Forelimb muscle (tissue), 1 donor: Measurements from ENCODE around the gene DIPK1A. TPM values are rescaled to one million over a fixed set of nuclear protein-coding genes. Genes with fewer than 3 reads are reported as not detected.
A peak's percentile ranks its signal among the peaks of the same experiment; 100 is the strongest.

Experiments used
- DNase-seq: peaks from one replicate; pipeline ENCODE4 v3.0.0-alpha.2; 2013; ENCODE audit warnings: low read depth
- polyA plus RNA-seq: library from polyadenylated mRNA; unstranded; fragments of 120-200 nt; gene quantifications from one replicate; pipeline ENCODE4 v1.2.1, GENCODE V29; 2013; ENCODE audit not compliant: insufficient read length

The DIPK1A gene
- polyA plus RNA-seq, result 10.7 TPM

DNA sequence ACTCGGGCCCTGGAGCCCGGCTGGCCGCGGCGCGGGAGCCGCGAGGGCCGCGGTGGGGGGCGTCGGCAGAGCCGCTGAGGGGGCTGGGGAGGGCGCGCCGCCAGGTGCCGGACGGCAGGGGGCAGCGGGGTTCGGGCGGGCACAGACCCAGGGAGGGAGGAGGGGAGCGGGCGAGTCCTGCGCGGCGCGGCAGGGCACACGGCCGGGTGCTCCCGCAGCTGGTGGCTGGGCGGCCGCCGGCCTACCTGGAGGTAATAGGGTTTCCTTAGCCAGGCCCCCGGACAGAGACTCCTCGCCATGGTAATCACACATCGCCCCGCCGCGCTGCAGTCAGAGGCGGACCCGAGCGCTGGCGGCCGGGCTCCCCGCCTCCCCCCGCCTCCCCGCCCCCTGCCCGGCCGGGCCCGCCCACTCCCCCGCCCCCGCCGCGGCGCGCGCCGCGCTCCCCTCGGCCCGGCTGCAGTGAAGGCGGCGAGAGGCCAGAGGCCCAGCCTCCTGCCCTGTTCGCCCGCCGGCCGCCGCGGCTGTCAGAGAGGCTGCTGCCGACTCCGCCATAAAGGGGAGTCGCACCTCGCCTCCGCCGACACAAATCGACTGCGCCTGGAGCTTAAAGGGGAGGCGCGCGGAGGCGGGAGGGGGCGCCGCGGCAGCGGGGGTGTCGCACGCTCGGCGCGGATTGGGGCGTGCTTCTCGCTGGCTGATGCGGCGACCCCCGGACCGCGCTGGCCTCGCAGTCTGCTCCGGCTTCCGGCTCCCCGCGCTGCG, at the start of gene DIPK1A:
DIPK1A (minus strand) TSS at position 332 of the 765 bp plus-strand sequence; CDS start at position 299, 33 bp downstream.
- DNase-seq, result peak; percentile 49

DNA sequence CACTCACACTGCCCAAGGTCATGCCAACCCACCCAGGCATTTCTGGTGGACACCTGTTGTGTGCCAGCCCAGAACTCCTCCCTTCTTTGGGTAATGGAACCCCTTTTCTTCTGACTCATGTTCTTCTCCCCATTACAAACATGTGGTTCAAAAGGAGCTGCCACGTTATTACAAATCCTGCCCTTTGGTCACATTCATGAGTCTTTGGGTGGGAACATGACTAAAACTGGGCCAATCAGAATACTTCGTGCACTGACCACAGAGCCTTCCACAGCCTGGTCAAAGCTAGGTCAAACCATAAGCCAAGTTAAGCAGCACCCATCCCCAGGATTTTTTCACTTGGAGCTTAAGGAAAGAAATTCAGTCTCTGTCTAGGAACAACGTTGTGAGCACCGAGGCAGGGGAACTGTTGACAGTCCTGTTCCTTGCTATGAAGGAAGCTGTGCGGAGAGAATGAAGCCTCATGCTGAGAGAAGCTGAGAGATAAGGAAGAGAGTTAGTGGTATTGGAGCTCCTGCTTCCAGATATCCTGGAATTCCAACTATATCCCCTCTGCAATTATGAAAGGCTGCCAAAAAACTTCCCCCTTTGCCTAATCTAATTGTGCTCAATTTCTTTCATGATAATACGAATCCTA, 46.8 kb upstream of the DIPK1A start:
- DNase-seq, result no peak

DNA sequence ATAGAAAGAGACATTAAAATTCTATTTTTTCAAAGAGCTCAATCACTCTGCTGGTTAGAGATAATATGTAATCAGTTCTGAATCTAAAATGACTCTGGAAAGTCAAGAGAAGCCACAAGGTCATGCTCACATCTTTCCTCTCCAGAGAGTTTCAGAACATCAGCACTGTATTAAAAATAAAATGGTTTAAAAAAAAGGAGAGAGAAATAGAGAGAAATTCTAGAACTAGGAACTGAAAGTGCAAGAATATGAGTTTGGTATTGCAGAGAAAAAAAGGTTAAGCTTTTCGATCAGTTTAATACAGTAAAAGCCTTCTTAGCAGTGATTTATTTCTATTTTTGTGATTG, 44.0 kb upstream of the DIPK1A start:
- no peak for DNase-seq

DNA sequence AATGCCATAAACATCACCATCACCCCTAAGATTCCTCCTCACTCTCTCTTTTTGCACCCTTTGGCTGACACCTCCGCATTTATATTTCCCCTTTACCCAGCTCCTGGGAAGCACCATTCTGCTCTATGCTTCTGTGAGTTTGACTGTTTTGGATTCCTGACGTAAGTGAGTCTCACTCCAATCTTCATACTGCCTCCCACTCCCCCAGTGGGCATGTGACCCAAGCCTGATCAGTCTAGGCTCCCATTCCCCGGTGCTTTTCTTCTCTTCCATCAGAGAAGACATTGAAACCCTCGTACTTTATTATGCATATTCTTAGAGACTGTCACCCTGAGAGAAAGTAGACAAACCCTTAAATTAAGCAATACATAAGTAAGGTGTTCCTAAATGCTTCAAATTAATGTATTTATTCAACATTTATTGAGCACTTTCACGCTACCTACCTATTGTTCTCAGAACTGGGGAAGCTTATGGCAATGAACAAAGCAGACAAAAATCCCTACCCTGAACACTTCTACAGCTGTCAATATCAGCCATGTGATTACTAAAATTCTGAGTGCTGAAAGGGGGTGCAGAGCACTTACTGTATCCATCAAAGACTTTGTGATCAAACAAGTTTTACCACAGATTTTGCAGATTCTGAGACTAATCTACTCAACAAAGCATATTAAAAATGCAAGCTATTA, 43.4 kb upstream of the DIPK1A start:
- no peak for DNase-seq

DNA sequence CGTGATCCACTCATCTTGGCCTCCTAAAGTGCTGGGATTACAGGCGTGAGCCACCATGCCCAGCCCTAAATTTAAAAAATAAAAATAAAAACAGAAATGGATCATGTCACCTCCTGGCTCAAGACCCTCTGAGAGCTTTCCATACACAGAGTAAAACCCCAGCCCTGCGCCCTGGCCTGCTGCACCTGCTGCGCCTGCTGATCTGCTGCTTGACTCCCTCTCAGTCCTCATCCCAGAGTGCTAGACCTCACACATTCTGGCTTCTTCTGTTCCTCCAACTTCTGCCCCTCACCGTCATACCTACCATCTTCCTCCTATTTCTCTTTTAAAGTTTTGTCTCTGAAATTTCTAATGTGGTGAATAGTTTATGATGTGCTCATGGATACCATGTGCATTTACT, 42.7 kb upstream of the DIPK1A start:
- DNase-seq, result no peak

DNA sequence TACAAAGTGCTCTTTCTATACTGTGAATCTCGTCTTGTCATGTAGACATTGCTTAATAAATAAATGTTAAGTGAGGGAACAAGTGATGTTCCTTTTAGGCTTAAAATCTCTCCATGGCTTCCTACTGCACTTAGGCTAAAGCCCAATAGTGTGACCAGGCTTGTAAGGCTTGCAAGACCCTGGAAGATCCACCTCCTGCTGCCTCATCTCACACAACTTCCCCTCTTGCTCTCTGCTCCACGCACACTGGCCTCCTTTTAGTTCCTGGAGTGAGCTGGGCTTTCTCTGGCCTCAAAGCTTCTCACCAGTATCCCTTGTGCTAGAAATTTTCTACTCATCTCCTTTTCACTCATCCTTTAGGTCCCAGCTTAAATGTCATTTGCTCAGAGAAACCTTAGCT, 41.5 kb upstream of the DIPK1A start:
- no peak for DNase-seq

DNA sequence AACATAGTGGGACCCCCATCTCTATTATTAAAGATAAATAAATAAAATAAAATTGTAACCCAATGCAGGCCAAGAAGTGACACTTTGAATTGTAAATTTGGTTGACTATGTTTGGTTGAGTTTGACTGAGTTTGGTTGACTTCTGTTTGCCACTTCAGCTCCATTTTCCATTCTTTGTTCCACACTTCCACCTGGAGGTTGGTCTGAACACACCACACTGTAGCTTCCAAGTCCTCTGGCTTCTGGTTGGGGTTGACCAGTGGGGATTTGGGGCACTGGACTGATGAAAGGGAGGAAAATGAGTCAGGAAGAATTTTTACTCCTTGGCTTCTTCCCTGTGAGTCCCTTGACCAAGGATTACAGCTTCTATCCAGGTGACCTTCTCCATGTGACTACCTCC, 40.6 kb upstream of the DIPK1A start:
- DNase-seq, result no peak

DNA sequence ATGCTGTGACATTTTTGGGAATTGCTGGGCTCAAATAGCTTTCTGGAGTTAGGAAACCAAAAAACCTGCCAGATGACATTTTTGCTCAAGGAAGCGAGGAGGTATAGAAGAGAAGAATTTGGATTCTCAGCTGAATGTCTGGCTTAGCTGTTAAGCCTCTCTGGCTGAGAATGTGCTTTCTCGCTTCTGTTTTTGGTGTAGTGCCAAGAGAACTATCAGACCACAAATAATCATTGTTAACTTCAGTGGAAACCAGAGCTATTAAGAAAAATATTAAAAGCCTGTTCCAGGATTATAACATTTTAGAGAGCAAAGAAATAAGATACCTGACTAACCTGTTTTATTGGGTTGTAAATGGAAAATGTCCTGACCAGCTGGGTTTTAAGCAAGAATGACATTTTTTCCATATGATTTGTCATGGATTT, 39.5 kb upstream of the DIPK1A start:
- DNase-seq, result no peak

DNA sequence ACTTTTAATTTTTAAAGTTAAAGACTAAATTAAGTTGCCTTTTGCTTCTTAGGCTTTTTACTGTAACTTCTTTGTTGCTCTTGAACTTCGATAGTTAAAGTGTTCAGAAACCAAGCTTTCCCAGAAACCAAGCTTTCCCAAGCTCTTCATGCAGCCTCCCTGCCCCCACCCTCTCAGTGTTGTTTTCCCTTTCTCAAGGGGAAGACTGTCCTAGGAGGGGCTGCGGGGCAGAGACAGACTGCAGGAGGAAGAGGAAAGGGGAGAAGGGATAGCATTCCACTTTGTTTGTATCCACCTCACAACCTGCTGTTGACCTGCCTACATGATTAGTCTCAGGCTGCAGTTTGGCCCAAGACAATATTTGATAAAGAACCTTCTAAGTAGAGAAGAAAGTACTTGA, 39.0 kb upstream of the DIPK1A start:
- no peak for DNase-seq

DNA sequence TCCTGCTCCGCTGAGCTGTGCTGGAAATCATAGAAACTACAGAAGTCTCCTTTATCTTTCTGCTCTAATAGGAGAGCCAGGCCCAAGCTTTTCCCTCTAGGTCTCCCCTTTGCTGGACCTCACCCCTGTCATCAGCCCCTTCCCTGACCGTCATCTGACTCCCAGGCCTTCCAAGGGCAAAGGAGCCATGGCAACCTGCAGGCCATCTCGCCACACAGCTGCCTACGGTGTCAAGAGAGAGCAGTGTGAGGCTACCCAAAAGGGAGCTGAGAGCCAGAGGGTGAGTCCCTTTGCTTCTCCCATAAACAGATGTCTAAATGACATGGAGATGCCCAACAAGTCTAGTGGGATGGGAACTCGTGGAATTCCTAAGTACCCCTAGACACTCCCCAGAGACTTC, 37.6 kb upstream of the DIPK1A start:
- no peak for DNase-seq

DNA sequence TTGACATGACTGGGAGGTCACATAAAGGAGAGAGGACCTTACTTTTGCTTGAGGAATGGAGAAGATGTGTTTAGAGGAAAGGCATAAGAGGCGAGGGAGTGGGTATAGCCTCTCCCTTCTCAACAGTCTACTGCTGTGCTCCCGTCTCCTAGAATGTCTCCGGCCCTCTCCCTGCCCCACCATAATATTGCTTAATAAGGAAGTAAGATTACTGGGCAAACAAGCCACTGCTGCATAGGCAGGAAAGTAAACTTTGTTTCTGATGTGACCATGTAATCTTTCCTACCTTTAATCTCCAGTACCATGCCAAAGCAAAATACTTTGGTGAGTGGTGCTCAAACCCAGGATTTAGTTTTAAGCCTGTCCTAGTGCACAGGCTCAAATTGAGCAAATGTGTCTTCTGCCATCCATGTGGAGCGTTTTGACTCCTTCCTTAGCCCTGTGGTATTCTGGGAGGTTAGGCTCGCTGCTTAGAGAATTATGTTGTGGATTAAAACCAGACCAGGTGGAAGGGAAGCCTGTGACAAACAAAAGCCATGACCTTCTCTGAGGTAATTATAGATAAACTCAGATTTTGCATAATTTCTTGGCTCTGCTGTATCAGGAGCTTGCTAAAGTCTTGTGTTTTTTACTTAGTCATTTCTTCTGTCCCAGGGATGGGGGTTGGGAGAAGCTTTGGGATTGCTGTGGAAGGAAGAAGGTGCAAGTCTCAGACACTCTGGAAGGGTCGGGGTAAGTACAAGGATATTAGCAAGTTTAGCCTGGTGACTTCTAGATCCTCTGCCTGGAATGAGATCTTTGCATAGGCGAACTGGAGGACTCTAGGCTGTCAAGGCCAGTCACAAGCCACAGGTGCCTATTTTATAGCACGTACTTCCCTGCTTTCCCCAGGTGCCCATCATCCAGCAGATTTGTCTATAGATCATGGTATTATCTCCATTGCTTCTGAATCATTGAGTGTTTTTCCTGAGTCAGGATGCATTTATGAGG, 34.5 kb upstream of the DIPK1A start:
- no peak for DNase-seq

DNA sequence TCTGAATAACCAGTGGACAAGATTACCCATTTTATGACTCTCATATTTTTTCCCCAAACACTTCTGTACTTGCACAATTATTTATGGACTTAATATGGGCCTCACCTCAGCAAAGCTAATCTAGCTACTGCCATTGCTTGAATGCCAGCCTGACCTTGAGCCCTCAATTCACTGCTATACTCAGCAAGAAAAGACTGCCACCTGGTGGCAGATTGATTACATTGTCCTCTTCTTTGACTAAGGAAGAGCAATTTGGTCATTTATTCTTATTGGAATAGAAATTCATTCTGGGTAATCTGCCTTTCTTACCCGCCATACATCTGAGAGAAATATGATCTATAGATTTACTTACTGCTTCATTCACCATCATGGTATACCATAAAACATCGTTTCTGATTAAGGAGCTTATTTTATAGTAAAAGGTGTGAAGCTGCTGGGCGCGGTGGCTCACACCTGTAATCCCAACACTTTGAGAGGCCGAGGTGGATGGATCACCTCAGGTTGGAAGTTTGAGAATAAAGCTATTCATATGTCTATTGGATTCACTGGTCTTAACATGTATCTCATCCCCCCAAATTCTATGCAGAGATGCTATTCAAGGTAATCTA, 32.9 kb upstream of the DIPK1A start:
- DNase-seq, result peak; percentile 80

DNA sequence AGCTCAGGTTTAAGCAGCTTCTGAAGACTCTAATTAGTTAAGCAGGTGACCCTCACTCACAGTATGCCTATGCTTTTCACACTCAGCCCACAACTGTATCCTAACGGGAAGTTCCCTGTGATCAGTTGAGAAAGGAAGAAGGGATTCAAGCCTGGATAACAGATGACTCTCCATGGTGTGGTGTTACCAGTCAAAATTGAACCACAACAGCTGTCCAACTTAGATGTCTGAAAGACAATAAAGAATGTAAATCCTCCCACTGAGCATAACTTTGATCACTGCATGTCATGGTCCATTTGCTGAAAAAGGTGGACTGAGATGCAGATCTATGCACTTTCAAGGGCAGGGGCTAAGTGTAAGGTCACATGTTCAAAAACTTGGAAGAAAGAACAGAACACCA, 32.3 kb upstream of the DIPK1A start:
- DNase-seq, result no peak

DNA sequence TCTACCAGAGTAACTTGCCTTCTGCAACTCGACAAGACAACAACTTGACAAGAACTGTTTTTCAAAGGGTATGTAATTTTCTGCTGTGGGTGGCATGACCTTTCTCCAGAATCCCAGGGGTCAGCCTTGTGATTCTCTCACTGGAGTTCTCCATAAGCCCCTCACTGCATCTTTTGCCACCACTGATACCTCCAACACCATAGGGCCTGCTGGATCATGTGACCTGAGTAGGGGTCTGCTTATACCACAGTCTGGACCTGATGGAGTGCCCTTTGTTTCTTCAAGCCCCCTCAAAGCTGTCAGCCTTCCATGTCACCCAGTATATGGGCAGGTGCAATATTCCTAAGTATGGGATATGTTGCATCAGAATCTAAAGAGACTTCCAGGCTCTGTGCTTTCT, 31.6 kb upstream of the DIPK1A start:
- no peak for DNase-seq

DNA sequence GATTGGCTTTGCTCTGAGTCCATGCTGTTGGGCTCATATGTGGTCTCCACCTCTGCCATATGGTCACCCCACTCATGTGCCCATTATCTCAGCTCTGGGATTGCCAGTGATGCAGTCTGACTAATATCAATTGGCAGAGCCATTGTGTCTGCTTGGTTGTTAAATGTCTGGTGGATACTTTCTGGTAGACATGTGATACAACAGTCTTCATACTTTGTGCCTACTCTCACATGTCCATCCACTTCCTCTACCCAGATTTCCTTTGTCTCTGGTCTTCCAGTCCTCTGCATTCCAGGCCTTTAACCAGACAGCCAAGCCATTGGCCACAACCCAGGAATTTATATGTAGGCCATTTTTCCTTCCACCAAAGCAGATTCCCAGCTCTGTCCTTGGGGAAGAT, 30.8 kb upstream of the DIPK1A start:
- no peak for DNase-seq

DNA sequence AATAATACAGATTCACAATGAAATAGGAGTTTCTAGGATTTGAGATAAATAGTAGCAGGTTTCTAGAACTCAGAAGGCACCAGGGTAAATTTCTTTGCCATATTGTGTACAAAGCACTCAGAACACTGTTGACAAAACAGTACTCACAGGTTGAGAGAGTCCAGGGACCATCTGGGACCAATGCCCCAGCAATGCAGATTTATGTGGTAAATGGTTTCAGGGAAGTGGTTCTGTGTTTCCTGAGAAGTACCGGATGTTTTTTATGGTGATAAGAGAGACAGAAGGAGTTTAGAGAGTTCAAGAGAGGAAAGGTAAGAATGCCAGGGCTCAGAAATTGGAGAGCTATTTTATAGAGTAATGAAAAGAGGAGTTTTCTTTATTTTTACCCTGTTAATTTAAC, 29.6 kb upstream of the DIPK1A start:
- no peak for DNase-seq

DNA sequence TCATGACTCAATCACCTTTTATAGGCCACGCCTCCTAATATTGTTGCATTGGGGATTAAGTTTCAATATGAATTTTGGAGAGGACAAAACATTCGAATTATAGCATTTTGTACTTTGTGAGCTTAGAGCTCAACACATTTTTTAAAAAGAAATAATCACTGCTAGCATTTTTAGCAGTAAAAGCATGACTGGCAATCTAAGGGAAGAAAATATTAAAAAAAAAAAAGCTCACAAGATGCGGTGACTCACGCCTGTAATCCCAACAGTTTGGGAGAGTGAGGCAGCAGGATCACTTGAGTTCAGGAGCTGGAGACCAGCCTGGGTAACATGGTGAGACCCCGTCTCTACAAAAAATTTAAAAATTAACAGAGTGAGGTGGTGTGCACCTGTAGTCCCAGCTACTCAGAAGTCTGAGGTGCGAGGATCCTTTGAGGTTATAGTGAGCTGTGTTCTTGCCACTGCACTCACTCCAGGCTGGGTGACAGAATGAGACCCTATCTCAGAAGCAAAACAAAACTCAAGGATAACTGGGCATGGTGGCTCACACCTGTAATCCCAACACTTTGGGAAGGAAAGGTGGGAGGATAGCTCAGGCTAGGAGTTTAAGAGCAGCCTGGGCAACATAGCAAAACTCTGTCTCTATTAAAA, 28.8 kb upstream of the DIPK1A start:
- no peak for DNase-seq

DNA sequence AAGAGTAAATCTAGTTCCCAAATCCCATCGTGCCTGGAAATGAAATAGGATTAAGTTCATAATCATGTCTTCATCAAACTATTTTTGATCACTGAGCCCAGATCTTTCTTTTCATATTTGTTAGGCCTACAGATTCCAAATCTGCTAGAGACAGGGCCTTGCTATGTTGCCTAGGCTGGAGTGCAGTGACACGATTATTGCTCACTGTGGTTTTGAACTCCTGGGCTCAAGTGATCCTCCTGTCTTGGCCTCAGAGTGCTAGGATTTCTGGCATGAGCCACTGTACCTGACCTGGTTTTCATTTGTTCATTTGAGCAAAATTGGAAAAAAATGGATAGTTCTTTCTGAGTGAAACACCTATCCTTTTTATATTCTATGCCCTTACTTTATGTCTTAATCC, 28.0 kb upstream of the DIPK1A start:
- no peak for DNase-seq

DNA sequence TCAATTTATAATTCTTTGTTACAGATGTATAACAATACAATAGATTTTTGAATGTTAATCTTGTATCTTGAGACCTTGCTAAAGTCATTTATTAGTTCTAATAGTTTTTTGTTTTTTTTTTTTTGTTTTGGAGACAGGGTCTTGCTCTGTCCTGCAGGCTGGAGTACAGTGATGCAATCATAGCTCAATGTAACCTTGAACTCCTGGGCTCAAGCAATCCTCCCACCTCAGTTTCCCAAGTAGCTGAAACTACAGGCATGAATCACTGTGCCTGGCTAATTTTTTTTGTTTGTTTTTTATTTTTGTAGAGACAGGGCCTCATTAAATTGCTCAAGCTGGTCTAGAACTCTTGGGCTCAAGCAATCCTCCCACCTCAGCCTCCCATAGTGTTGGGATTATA, 26.2 kb upstream of the DIPK1A start:
- DNase-seq, result no peak

DNA sequence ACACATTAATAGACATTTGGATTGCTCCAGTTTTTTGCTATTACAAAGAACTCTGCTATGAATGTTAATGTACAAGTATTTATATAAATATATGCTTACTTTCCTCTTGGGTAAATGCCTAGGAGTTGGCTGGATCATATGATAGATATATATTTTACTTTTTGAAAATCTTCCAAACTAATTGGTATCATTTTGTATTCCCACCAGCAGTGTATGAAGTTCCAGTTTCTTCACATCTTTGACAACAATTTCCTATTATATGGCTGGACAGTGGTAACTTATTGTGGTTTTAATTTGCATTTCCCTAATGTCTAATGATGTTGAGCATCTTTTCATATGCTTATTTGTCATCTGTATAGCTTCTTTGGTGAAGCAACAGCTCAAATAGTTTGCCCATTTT, 23.8 kb upstream of the DIPK1A start:
- no peak for DNase-seq
